PC-3 (cell line): ENCODE measurements around the gene FGF1. TPM values are rescaled to one million over a fixed set of nuclear protein-coding genes. Genes with fewer than 3 reads are reported as not detected.
A peak's percentile ranks its signal among the peaks of the same experiment; 100 is the strongest.

ENCODE experiments used
- ATAC-seq: fragments of 200-7000 bp; cut with Tn5 transposase; 2 replicates; pipeline ENCODE4 v1.9.1; 2020; ENCODE audit warnings: mild to moderate bottlenecking, moderate library complexity
- BruUV-seq: library from RNA; stranded (reverse); fragments of 400-500 nt; replicated peaks from 2 replicates; lab custom pipeline; 2021; lab: Mats Ljungman, UMichigan
- CTCF ChIA-PET: fragments of 300-600 bp; sonication (Branson Sonifier 250); formaldehyde crosslinking; loops from one replicate; lab custom pipeline; 2022; ENCODE audit warnings: antibody characterized with exemption; lab: Charles Lee
- POLR2A ChIA-PET: fragments of 300-600 bp; sonication (Branson Sonifier 250); formaldehyde crosslinking; loops from one replicate; lab custom pipeline; 2022; ENCODE audit warnings: antibody characterized with exemption; ENCODE audit not compliant: unreplicated experiment; lab: Charles Lee
- DNase-seq: peaks from one replicate; pipeline ENCODE4 v3.0.0-alpha.2; 2015
- H2AFZ ChIP-seq: fragments of 300-600 bp; sonication (generic); 2 replicates; pipeline ENCODE4 v1.6.0; 2016; ENCODE audit warnings: antibody characterized with exemption, low read length
- H3F3A ChIP-seq: fragments of 300-600 bp; sonication (generic); one replicate; pipeline ENCODE4 v1.6.0; 2017; ENCODE audit warnings: antibody characterized with exemption, low read length, control low read depth, mild to moderate bottlenecking; ENCODE audit not compliant: unreplicated experiment
- H3K27ac ChIP-seq: fragments of 300-600 bp; sonication (generic); 2 replicates; pipeline ENCODE4 v1.5.1; 2016; ENCODE audit warnings: mild to moderate bottlenecking, low read length
- H3K27me3 ChIP-seq: fragments of 300-600 bp; sonication (generic); 2 replicates; pipeline ENCODE4 v1.6.1; 2016; ENCODE audit warnings: low read length, mixed read lengths
- H3K36me3 ChIP-seq: fragments of 300-600 bp; sonication (generic); 2 replicates; pipeline ENCODE4 v1.6.1; 2016; ENCODE audit warnings: low read depth, mixed run types, low read length, mixed read lengths
- H3K4me1 ChIP-seq: fragments of 300-600 bp; sonication (generic); 2 replicates; pipeline ENCODE4 v1.5.1; 2016; ENCODE audit warnings: low read length; ENCODE audit not compliant: insufficient read depth
- H3K4me2 ChIP-seq: fragments of 300-600 bp; sonication (generic); 2 replicates; pipeline ENCODE4 v1.6.0; 2016; ENCODE audit warnings: low read length
- H3K4me3 ChIP-seq: fragments of 300-600 bp; sonication (generic); 2 replicates; pipeline ENCODE4 v1.5.1; 2016; ENCODE audit warnings: mild to moderate bottlenecking, low read length, mixed read lengths
- H3K79me2 ChIP-seq: fragments of 300-600 bp; sonication (generic); 2 replicates; pipeline ENCODE4 v1.6.1; 2017; ENCODE audit warnings: low read length, mixed read lengths
- H3K9ac ChIP-seq: fragments of 300-600 bp; sonication (generic); 2 replicates; pipeline ENCODE4 v1.6.0; 2016; ENCODE audit warnings: mild to moderate bottlenecking, low read length
- H3K9me2 ChIP-seq: fragments of 300-600 bp; sonication (generic); replicated peaks from 2 replicates; pipeline ENCODE4 v1.6.1; 2016; ENCODE audit warnings: mixed run types, low read length, mixed read lengths
- H3K9me3 ChIP-seq: fragments of 300-600 bp; sonication (generic); 2 replicates; pipeline ENCODE4 v1.6.1; 2016; ENCODE audit warnings: low read length, mixed read lengths
- H4K20me1 ChIP-seq: fragments of 300-600 bp; sonication (generic); 2 replicates; pipeline ENCODE4 v1.6.1; 2016; ENCODE audit warnings: low read length, mixed read lengths
- EZH2 ChIP-seq: fragments of 300-600 bp; sonication (generic); IDR thresholded peaks from one replicate; pipeline ENCODE4 v1.6.1; 2017; ENCODE audit warnings: antibody characterized with exemption, mild to moderate bottlenecking, low read length; ENCODE audit not compliant: unreplicated experiment
- EZH2phosphoT487 ChIP-seq: fragments of 300-600 bp; sonication (generic); IDR thresholded peaks from 2 replicates; pipeline ENCODE4 v1.6.1; 2018; ENCODE audit warnings: mild to moderate bottlenecking, antibody characterized with exemption, low read length, borderline replicate concordance
- intact Hi-C: fragments of 100-400 bp; cut with micrococcal nuclease; formaldehyde crosslinking; loops from 2 replicates; pipeline ENCODE4 v1.9.0; 2023
- total RNA-seq: library from RNA; depleted of rRNA; stranded (reverse); fragments of >200 nt; gene quantifications from 2 replicates; pipeline ENCODE4 v1.2.3, GENCODE V29; 2014
- TF ChIP-seq, protein P1 (sequence below): fragments of 300-600 bp; sonication (generic); conservative IDR thresholded peaks from 2 replicates; pipeline ENCODE4 v1.5.1; 2017; ENCODE audit warnings: antibody characterized with exemption, low read depth, mild to moderate bottlenecking, low read length

The FGF1 gene
- total RNA-seq, 1 experiment from 2014 or later = 1.5 TPM

GRCh38 chr5:142636698-142637324 is 49.1 kb downstream of the FGF1 start:
- Histone ChIP-seq H3K9me3 (no peaks in the 10 kb centered on the region), H3K79me2 (no peaks in the 10 kb centered on the region), H3K36me3 (no peaks in the 10 kb centered on the region), H3K4me1 (peaks cover 7% of the 10 kb centered on the region; the same call in 1 of the 2 replicates), H4K20me1 (no peaks in the 10 kb centered on the region), H3K4me2 (no peak overlapping the region), H2AFZ (no peak overlapping the region), H3F3A (no peaks in the 10 kb centered on the region), H3K9ac (no peak overlapping the region), H3K9me2 (no peaks in the 10 kb centered on the region), H3K27ac (no peak overlapping the region; the same call in 1 of the 2 replicates), H3K27me3 (no peaks in the 10 kb centered on the region), H3K4me3 (no peak overlapping the region)
- DNase-seq (peak; percentile 17), ATAC-seq (no peak)
- TF ChIP-seq, protein P1, sequence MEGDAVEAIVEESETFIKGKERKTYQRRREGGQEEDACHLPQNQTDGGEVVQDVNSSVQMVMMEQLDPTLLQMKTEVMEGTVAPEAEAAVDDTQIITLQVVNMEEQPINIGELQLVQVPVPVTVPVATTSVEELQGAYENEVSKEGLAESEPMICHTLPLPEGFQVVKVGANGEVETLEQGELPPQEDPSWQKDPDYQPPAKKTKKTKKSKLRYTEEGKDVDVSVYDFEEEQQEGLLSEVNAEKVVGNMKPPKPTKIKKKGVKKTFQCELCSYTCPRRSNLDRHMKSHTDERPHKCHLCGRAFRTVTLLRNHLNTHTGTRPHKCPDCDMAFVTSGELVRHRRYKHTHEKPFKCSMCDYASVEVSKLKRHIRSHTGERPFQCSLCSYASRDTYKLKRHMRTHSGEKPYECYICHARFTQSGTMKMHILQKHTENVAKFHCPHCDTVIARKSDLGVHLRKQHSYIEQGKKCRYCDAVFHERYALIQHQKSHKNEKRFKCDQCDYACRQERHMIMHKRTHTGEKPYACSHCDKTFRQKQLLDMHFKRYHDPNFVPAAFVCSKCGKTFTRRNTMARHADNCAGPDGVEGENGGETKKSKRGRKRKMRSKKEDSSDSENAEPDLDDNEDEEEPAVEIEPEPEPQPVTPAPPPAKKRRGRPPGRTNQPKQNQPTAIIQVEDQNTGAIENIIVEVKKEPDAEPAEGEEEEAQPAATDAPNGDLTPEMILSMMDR = no peak
- TF ChIP-seq EZH2 (no peak), EZH2phosphoT487 (no peak)
- ChIA-PET CTCF (no interaction called here), POLR2A (no interaction called here)
- intact Hi-C loops = no loop called here
- no TSS peak for BruUV-seq

- Histone ChIP-seq H3K27ac (no peak overlapping the region; the same call in 1 of the 2 replicates), H3K4me1 (peaks cover 7% of the 10 kb centered on the region; the same call in 1 of the 2 replicates), H2AFZ (no peak overlapping the region), H4K20me1 (no peaks in the 10 kb centered on the region), H3F3A (no peaks in the 10 kb centered on the region), H3K27me3 (no peaks in the 10 kb centered on the region), H3K9me2 (no peaks in the 10 kb centered on the region), H3K9ac (no peak overlapping the region), H3K36me3 (no peaks in the 10 kb centered on the region), H3K9me3 (no peaks in the 10 kb centered on the region), H3K4me3 (no peak overlapping the region), H3K79me2 (no peaks in the 10 kb centered on the region), H3K4me2 (no peak overlapping the region)
- POLR2A ChIA-PET = no interaction called here
- intact Hi-C loops = no loop called here
- CTCF ChIA-PET = no interaction called here
- no peak for ATAC-seq
- TF ChIP-seq EZH2phosphoT487 (no peak), EZH2 (no peak)
- TF ChIP-seq, protein P1 = no peak
- DNase-seq = no peak
- BruUV-seq = no TSS peak
Observed at GRCh38 chr5:142636093-142636492, 49.8 kb downstream of the FGF1 start.

GRCh38 chr5:142634216-142635011 is 51.5 kb downstream of the FGF1 start:
- H3K4me2 ChIP-seq = no peak overlapping the region
- no peak overlapping the region for H3K4me3 ChIP-seq
- no peaks in the 10 kb centered on the region for H3K9me3 ChIP-seq
- H3K9ac ChIP-seq = no peak overlapping the region
- H3K9me2 ChIP-seq = no peaks in the 10 kb centered on the region
- H2AFZ ChIP-seq = no peak overlapping the region
- no peak overlapping the region for H3K27ac ChIP-seq
- no TSS peak for BruUV-seq
- ATAC-seq = no peak
- H3K79me2 ChIP-seq = no peaks in the 10 kb centered on the region
- peaks cover 7% of the 10 kb centered on the region; the same call in 1 of the 2 replicates for H3K4me1 ChIP-seq
- TF ChIP-seq EZH2phosphoT487 (no peak), EZH2 (no peak)
- TF ChIP-seq, protein P1 = no peak
- intact Hi-C loops = no loop called here
- H3K27me3 ChIP-seq = no peaks in the 10 kb centered on the region
- H3F3A ChIP-seq = no peaks in the 10 kb centered on the region
- POLR2A ChIA-PET = no interaction called here
- H4K20me1 ChIP-seq = no peaks in the 10 kb centered on the region
- CTCF ChIA-PET = no interaction called here
- no peak for DNase-seq
- H3K36me3 ChIP-seq = no peaks in the 10 kb centered on the region
